ENCODE results near the gene FGR.
"Not testable (repeated sequence)": the region's sequence is repeated elsewhere in the genome, so short reads cannot be mapped to it uniquely, and the experiment has no call there.

The FGR gene

GRCh38 chr1:27634985-27635367 is at the start of gene FGR:
Gene FGR, minus strand, starts transcription at chr1:27635185. Its CDS starts 11,269 bp downstream, at chr1:27623916.
- peak within 1 kb of the TSS; percentile 3 for H3K4me3 ChIP-seq (ENCODE audit: control insufficient read depth, low read depth, low read length)
- TF ChIP-seq, protein P1, sequence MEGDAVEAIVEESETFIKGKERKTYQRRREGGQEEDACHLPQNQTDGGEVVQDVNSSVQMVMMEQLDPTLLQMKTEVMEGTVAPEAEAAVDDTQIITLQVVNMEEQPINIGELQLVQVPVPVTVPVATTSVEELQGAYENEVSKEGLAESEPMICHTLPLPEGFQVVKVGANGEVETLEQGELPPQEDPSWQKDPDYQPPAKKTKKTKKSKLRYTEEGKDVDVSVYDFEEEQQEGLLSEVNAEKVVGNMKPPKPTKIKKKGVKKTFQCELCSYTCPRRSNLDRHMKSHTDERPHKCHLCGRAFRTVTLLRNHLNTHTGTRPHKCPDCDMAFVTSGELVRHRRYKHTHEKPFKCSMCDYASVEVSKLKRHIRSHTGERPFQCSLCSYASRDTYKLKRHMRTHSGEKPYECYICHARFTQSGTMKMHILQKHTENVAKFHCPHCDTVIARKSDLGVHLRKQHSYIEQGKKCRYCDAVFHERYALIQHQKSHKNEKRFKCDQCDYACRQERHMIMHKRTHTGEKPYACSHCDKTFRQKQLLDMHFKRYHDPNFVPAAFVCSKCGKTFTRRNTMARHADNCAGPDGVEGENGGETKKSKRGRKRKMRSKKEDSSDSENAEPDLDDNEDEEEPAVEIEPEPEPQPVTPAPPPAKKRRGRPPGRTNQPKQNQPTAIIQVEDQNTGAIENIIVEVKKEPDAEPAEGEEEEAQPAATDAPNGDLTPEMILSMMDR (IDR thresholded peaks at IDR 0.05; ENCODE audit: control insufficient read depth, insufficient read depth, low read depth, low read length, missing control alignments) = no peak
- no peak for DNase-seq (ENCODE audit: low read depth)

GRCh38 chr1:27684176-27684575 is 49.2 kb upstream of the FGR start:
- no peak overlapping the region for H3K4me3 ChIP-seq (ENCODE audit: control insufficient read depth, low read depth, low read length)
- TF ChIP-seq, protein P1 (IDR thresholded peaks at IDR 0.05; ENCODE audit: control insufficient read depth, insufficient read depth, low read depth, low read length, missing control alignments) = no peak
- DNase-seq (ENCODE audit: low read depth) = no peak

GRCh38 chr1:27682351-27682944 is 47.5 kb upstream of the FGR start:
- H3K4me3 ChIP-seq (ENCODE audit: control insufficient read depth, low read depth, low read length) = no peak overlapping the region
- no peak for DNase-seq (ENCODE audit: low read depth)
- TF ChIP-seq, protein P1 (IDR thresholded peaks at IDR 0.05; ENCODE audit: control insufficient read depth, insufficient read depth, low read depth, low read length, missing control alignments) = no peak

- H3K4me3 ChIP-seq (ENCODE audit: control insufficient read depth, low read depth, low read length); DNase-seq (ENCODE audit: low read depth): not testable (repeated sequence)
Observed at GRCh38 chr1:27681580-27681979, 46.6 kb upstream of the FGR start.

GRCh38 chr1:27680225-27680791 is 45.3 kb upstream of the FGR start:
- not testable (repeated sequence) for DNase-seq (ENCODE audit: low read depth); H3K4me3 ChIP-seq (ENCODE audit: control insufficient read depth, low read depth, low read length)

DNA sequence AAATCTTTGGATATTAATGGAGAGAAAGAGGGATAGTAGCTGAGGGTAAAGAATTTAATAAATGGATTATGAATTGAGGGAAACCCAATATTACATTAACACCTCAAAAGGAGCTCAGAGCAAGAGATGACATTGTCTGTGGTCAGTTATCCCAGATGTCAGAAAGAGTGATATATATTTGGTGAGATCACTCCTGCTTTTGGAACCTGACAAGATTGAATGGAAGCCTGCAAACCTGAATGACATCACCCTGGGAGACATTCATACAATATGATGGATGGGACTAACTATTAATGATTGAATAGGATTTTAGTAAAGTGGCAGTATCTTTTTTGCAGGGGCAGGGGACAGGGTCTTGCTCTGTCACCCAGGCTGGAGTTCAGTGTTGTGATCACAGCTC is 43.8 kb upstream of the FGR start:
- no peak for DNase-seq (ENCODE audit: low read depth)
- H3K4me3 ChIP-seq (ENCODE audit: control insufficient read depth, low read depth, low read length) = no peak overlapping the region
- TF ChIP-seq, protein P1 (IDR thresholded peaks at IDR 0.05; ENCODE audit: control insufficient read depth, insufficient read depth, low read depth, low read length, missing control alignments) = no peak

GRCh38 chr1:27676410-27676809 is 41.4 kb upstream of the FGR start:
- DNase-seq (ENCODE audit: low read depth) = no peak
- H3K4me3 ChIP-seq (ENCODE audit: control insufficient read depth, low read depth, low read length) = no peak overlapping the region
- TF ChIP-seq, protein P1 (IDR thresholded peaks at IDR 0.05; ENCODE audit: control insufficient read depth, insufficient read depth, low read depth, low read length, missing control alignments) = no peak

- no peak for DNase-seq (ENCODE audit: low read depth)
- H3K4me3 ChIP-seq (ENCODE audit: control insufficient read depth, low read depth, low read length) = peak overlapping the region; percentile 41
- TF ChIP-seq, protein P1 (IDR thresholded peaks at IDR 0.05; ENCODE audit: control insufficient read depth, insufficient read depth, low read depth, low read length, missing control alignments) = no peak
Observed at GRCh38 chr1:27672750-27673112, 37.7 kb upstream of the FGR start.
